ENCODE results near the gene DNAJA3. TPM values are rescaled to one million over a fixed set of nuclear protein-coding genes. Genes with fewer than 3 reads are reported as not detected.

Gene DNAJA3
- total RNA-seq, 1 experiment from 2014 or later = 58.9 TPM

DNA sequence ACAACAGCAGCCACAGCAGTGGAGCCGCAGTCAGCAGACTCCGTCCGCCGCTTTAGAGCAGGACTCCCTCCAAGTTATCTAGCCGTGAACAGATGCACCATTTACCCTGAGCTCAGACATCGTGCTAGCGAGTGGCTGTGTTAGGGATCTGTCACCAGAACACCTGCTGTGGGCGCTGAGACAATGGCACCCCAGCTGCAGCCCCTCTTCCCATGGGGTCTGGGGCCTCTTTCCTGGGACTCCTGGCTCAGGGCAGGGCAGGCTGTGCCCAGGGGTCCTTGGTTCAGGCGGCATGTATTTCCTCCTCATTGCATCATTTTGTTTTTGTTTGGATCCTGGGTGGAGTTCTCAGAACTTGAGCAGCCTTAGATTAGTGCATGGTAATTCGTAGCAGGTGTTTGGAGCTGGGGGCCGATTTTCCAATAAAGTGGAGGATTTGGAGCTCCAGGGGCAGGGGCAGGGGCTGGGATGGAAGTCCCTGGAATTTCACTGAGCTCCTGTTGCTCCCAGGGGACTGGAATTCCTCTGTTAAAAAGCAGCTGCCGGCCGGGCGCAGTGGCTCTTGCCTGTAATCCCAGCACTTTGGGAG, 25.4 kb downstream of the DNAJA3 start:
- H3K9me3 ChIP-seq (ENCODE audit: insufficient read depth, low read depth) = no peaks in the 10 kb centered on the region
- H4K20me1 ChIP-seq (ENCODE audit: insufficient read depth) = peaks cover 9% of the 10 kb centered on the region
- H3K27me3 ChIP-seq (ENCODE audit: insufficient read depth, low read depth) = no peaks in the 10 kb centered on the region
- BruUV-seq (replicated peaks) = no TSS peak
- intact Hi-C loops (cut with micrococcal nuclease; ENCODE audit: unreplicated experiment) = no loop called here
- ChIA-PET POLR2A (ENCODE audit: unreplicated experiment) (no interaction called here), CTCF (interaction anchor here (0.6 kb wide), 1 partner anchor 21 kb away, joined by 4 read pairs; no protein-coding TSS in a partner anchor)
- no peak for TF ChIP-seq EZH2 (IDR thresholded peaks at IDR 0.05; ENCODE audit: low read depth)
- TF ChIP-seq, protein P1, sequence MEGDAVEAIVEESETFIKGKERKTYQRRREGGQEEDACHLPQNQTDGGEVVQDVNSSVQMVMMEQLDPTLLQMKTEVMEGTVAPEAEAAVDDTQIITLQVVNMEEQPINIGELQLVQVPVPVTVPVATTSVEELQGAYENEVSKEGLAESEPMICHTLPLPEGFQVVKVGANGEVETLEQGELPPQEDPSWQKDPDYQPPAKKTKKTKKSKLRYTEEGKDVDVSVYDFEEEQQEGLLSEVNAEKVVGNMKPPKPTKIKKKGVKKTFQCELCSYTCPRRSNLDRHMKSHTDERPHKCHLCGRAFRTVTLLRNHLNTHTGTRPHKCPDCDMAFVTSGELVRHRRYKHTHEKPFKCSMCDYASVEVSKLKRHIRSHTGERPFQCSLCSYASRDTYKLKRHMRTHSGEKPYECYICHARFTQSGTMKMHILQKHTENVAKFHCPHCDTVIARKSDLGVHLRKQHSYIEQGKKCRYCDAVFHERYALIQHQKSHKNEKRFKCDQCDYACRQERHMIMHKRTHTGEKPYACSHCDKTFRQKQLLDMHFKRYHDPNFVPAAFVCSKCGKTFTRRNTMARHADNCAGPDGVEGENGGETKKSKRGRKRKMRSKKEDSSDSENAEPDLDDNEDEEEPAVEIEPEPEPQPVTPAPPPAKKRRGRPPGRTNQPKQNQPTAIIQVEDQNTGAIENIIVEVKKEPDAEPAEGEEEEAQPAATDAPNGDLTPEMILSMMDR (conservative IDR thresholded peaks at IDR 0.05) = no peak
- no peaks in the 10 kb centered on the region for H3K4me1 ChIP-seq (replicated peaks; ENCODE audit: insufficient read depth)
- H3F3A ChIP-seq (ENCODE audit: insufficient read depth, low read depth) = peaks cover 6% of the 10 kb centered on the region; the same call in 1 of the 2 replicates
- peaks cover 13% of the 10 kb centered on the region; the same call in 1 of the 2 replicates for H3K36me3 ChIP-seq (ENCODE audit: low read depth)
- H3K27ac ChIP-seq = no peak overlapping the region
- no peaks in the 10 kb centered on the region for H3K79me2 ChIP-seq (ENCODE audit: low read depth)
- DNase-seq = no peak
- no peaks in the 10 kb centered on the region for H3K9me2 ChIP-seq (ENCODE audit: insufficient read depth)
- H3K4me2 ChIP-seq = no peak overlapping the region
- H2AFZ ChIP-seq = no peak overlapping the region
- H3K4me3 ChIP-seq = no peak overlapping the region

DNA sequence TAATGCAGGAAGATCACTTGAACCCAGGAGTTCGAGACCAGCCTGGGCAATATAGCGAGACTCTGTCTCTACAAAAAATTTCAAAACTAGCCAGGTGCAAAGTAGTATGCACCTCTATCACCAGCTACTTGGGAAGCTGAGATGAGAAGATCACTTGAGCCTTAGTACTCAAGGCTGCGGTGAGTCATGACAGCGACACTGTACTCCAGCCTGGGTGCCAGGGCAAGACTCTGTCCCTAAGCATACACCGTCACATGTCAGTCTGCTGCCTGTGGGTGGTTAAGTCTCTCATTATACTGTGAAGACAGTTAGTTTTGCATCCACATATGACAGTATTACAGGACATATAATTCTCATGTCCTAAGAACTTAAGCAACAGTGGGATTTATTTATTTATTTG, 27.0 kb downstream of the DNAJA3 start:
- TF ChIP-seq EZH2 (IDR thresholded peaks at IDR 0.05; ENCODE audit: low read depth) = no peak
- TF ChIP-seq, protein P1 (conservative IDR thresholded peaks at IDR 0.05) = no peak
- H3K36me3 ChIP-seq (ENCODE audit: low read depth) = 0 out of 2 replicates have a peak, but pooled peaks cover 13% of the 10 kb centered on the region
- H2AFZ ChIP-seq = no peak overlapping the region
- H3K9me2 ChIP-seq (ENCODE audit: insufficient read depth) = no peaks in the 10 kb centered on the region
- no peak overlapping the region for H3K4me2 ChIP-seq
- intact Hi-C loops (cut with micrococcal nuclease; ENCODE audit: unreplicated experiment) = no loop called here
- H3K27me3 ChIP-seq (ENCODE audit: insufficient read depth, low read depth) = no peaks in the 10 kb centered on the region
- H4K20me1 ChIP-seq (ENCODE audit: insufficient read depth) = peaks cover 9% of the 10 kb centered on the region
- CTCF ChIA-PET = no interaction called here
- H3K79me2 ChIP-seq (ENCODE audit: low read depth) = no peaks in the 10 kb centered on the region
- POLR2A ChIA-PET (ENCODE audit: unreplicated experiment) = no interaction called here
- no TSS peak for BruUV-seq (replicated peaks)
- no peak for DNase-seq
- no peaks in the 10 kb centered on the region for H3K9me3 ChIP-seq (ENCODE audit: insufficient read depth, low read depth)
- no peak overlapping the region for H3K27ac ChIP-seq
- H3F3A ChIP-seq (ENCODE audit: insufficient read depth, low read depth) = peaks cover 20% of the 10 kb centered on the region
- no peaks in the 10 kb centered on the region for H3K4me1 ChIP-seq (replicated peaks; ENCODE audit: insufficient read depth)
- H3K4me3 ChIP-seq = no peak overlapping the region

DNA sequence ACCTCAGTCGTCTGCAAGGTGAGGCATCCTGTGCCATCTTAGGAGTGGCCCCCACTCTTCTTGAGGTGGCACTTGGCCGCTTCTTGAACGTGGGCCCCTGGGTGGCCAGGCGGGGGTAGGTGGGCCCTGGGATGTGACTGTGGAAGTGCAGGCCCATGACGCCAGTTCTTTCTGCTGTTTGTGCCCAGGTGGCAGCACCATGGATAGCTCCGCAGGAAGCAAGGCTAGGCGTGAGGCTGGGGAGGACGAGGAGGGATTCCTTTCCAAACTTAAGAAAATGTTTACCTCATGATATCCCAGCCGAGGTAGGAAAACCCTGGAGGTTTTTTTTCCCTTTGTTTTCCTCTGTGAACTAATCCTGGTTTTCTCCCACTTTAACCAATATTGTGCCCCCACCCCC, 29.0 kb downstream of the DNAJA3 start:
- no peak overlapping the region for H3K4me2 ChIP-seq
- H3K27me3 ChIP-seq (ENCODE audit: insufficient read depth, low read depth) = no peaks in the 10 kb centered on the region
- TF ChIP-seq, protein P1 (conservative IDR thresholded peaks at IDR 0.05) = no peak
- no peak for TF ChIP-seq EZH2 (IDR thresholded peaks at IDR 0.05; ENCODE audit: low read depth)
- peaks cover 12% of the 10 kb centered on the region for H4K20me1 ChIP-seq (ENCODE audit: insufficient read depth)
- H3K79me2 ChIP-seq (ENCODE audit: low read depth) = no peaks in the 10 kb centered on the region
- no peak overlapping the region for H3K4me3 ChIP-seq
- H3K9me3 ChIP-seq (ENCODE audit: insufficient read depth, low read depth) = no peaks in the 10 kb centered on the region
- DNase-seq = no peak
- no peak overlapping the region for H2AFZ ChIP-seq
- POLR2A ChIA-PET (ENCODE audit: unreplicated experiment) = no interaction called here
- H3K9me2 ChIP-seq (ENCODE audit: insufficient read depth) = no peaks in the 10 kb centered on the region
- no peak overlapping the region for H3K27ac ChIP-seq
- BruUV-seq (replicated peaks) = no TSS peak
- 0 out of 2 replicates have a peak, but pooled peaks cover 13% of the 10 kb centered on the region for H3K36me3 ChIP-seq (ENCODE audit: low read depth)
- intact Hi-C loops (cut with micrococcal nuclease; ENCODE audit: unreplicated experiment) = no loop called here
- CTCF ChIA-PET = interaction anchor here (0.5 kb wide), 1 partner anchor 422 kb away, joined by 5 read pairs; no protein-coding TSS in a partner anchor
- H3K4me1 ChIP-seq (replicated peaks; ENCODE audit: insufficient read depth) = no peaks in the 10 kb centered on the region; the same call in 1 of the 2 replicates
- H3F3A ChIP-seq (ENCODE audit: insufficient read depth, low read depth) = peaks cover 33% of the 10 kb centered on the region
